H1 (cell line): Measurements from ENCODE around the gene AHNAK2.

Experiments
- BRCA1 ChIP-seq: IDR thresholded peaks from 2 replicates; pipeline ENCODE4 v1.6.1; 2012; ENCODE audit warnings: low read depth, low read length, improper control_type of control experiment
- CHD2 ChIP-seq: IDR thresholded peaks from 2 replicates; pipeline ENCODE4 v1.6.1; 2012; ENCODE audit warnings: low read length, improper control_type of control experiment
- JUND ChIP-seq: IDR thresholded peaks from 2 replicates; pipeline ENCODE4 v1.6.1; 2011; ENCODE audit warnings: mild to moderate bottlenecking, improper control_type of control experiment, low read length
- KDM4A ChIP-seq: IDR thresholded peaks from one replicate; pipeline ENCODE4 v1.7.1; 2012; ENCODE audit warnings: low read depth, mild to moderate bottlenecking, moderate library complexity, low read length, inconsistent platforms; ENCODE audit not compliant: severe bottlenecking
- POLR2A ChIP-seq, 2 experiments: IDR thresholded peaks; 1 replicate in 1 of 2; 2 replicates in 1 of 2; pipeline ENCODE4 v1.6.1; 2011; ENCODE audit warnings: low read depth in 2 of 2, low read length in 2 of 2, mild to moderate bottlenecking in 2 of 2; ENCODE audit errors: control extremely low read depth in 1 of 2
- RAD21 ChIP-seq, 2 experiments: IDR thresholded peaks in 1 of 2; conservative IDR thresholded peaks in 1 of 2; 2 replicates each; pipeline ENCODE4 v1.6.1; 2011; ENCODE audit warnings: low read depth in 2 of 2, low read length in 2 of 2, improper control_type of control experiment in 1 of 2, inconsistent platforms in 1 of 2, mild to moderate bottlenecking in 1 of 2, moderate library complexity in 1 of 2
- SUZ12 ChIP-seq: fragments of 200-600 bp; sonication (generic); IDR thresholded peaks from 2 replicates; pipeline ENCODE4 v1.6.1; 2012; ENCODE audit warnings: mild to moderate bottlenecking, inconsistent platforms, low read length, moderate library complexity, mixed read lengths
- TF ChIP-seq, protein P1 (sequence below), 3 experiments: IDR thresholded peaks; 1 replicate in 2 of 3; 2 replicates in 1 of 3; pipeline versions ENCODE4 v1.5.1 to v1.6.1; 2011; ENCODE audit warnings: low read length in 3 of 3, mild to moderate bottlenecking in 3 of 3, inconsistent platforms in 2 of 3, low read depth in 1 of 3, moderate library complexity in 1 of 3; ENCODE audit not compliant: insufficient read depth in 1 of 3; ENCODE audit errors: control extremely low read depth in 1 of 3

DNA sequence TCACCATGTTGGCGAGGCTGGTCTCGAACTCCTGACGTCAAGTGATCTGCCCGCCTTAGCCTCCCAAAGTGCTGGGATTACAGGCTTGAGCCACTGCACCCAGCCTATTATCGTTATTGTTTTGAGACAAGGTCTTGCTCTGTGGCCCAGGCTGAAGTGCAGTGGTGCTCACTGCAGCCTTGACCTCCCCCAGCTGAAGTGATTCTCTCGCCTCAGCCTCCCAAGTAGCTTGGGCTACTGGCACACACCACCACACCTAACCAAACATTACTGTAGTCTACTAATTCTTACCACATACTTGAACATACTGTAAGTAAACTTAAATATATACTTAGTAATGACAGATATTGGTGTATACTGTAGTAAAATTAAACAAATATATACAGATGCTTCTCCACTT is 47.3 kb upstream of the AHNAK2 start:
- TF ChIP-seq SUZ12: no peak
- TF ChIP-seq, protein P1, sequence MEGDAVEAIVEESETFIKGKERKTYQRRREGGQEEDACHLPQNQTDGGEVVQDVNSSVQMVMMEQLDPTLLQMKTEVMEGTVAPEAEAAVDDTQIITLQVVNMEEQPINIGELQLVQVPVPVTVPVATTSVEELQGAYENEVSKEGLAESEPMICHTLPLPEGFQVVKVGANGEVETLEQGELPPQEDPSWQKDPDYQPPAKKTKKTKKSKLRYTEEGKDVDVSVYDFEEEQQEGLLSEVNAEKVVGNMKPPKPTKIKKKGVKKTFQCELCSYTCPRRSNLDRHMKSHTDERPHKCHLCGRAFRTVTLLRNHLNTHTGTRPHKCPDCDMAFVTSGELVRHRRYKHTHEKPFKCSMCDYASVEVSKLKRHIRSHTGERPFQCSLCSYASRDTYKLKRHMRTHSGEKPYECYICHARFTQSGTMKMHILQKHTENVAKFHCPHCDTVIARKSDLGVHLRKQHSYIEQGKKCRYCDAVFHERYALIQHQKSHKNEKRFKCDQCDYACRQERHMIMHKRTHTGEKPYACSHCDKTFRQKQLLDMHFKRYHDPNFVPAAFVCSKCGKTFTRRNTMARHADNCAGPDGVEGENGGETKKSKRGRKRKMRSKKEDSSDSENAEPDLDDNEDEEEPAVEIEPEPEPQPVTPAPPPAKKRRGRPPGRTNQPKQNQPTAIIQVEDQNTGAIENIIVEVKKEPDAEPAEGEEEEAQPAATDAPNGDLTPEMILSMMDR (IDR thresholded peaks at IDR 0.05; ENCODE audit: control extremely low read depth in 1 of 3, insufficient read depth in 1 of 3, low read depth in 1 of 3, low read length in 3 of 3): no peak
- TF ChIP-seq RAD21 (IDR thresholded peaks at IDR 0.05 in 1 of 2, conservative IDR thresholded peaks at IDR 0.05 in 1 of 2; ENCODE audit: low read depth in 2 of 2, low read length in 2 of 2): no peak
- TF ChIP-seq POLR2A (IDR thresholded peaks at IDR 0.05; ENCODE audit: control extremely low read depth in 1 of 2, low read depth in 2 of 2, low read length in 2 of 2): no peak
- no peak for TF ChIP-seq BRCA1
- no peak for TF ChIP-seq CHD2
- no peak for TF ChIP-seq KDM4A
- no peak for TF ChIP-seq JUND
